SIG-M5 treated with dmso at 0.1 percent for 504 hours (cell line): ENCODE results near the gene CACNA1F.

Experiments used
- DNase-seq: peaks from one replicate; lab custom pipeline; 2025; ENCODE audit not compliant: unreplicated experiment; lab: John Stamatoyannopoulos, UW

CACNA1F gene

DNA sequence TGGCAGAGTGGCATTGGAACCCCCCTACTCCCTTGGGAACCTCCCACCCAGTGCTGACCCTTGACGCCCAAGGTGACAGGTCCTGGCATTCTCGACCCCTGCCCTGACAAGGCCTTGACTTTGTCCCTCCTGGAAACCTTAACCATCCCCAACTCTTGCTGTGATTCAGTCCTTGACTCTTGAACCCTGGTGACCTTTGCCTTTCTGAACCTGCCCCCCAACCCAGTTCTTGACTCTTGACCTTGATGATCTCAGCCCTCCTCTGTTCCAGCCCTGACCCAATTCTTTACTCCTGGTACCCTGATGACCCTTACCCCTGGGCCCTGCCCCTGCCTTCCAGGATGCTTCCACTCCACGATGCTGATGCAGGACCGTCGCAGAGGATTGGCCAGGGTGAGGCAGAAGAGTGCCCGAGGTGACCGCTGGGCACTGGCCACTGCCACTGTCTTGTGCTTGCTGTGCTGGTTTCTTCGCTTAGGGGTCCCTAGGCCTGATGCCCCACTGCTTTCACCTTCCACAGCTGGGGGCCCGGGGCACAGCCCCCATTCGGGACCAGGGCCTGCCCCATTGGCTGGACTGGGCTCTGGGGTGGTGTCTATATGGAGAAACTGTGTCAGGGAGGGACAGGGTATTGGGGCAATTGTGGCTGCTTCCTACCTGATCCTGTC lies 1.7 kb downstream of the CACNA1F start:
- DNase-seq, result no peak

DNA sequence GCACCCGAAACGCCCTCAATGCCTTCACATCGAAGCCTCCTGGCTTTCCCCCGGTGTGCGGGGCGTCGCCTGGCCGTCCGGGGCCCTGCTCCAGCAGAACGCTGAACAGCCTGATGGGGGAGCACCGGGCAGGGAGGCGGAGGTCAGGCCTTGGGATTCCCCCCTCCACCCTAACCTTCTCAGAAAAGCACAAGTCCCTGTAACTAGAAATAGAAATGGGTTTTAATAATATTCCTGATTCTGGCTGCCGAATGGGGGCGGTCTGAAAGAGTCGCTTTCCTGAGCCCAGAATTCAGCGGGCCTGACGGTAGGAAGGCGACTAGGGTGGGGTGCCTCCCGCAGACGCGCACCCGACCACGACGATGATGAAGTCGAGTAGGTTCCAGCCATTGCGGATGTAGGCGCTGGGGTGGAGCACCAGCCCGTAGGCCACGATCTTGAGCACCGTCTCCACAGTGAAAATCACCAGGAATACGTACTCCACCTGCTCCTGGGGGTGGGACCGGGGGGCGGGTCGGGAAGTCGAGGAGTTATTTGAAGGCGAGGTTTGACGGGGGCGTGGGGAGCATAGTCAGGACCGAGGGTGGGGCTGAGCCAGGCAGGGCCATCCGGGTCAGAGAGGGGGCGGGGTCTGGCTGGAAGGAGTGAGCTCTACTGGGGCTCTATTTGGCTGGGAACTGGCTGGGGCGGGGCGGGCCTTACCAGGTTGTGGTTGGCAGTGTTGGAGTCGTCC lies 2.5 kb downstream of the CACNA1F start:
- no peak for DNase-seq

DNA sequence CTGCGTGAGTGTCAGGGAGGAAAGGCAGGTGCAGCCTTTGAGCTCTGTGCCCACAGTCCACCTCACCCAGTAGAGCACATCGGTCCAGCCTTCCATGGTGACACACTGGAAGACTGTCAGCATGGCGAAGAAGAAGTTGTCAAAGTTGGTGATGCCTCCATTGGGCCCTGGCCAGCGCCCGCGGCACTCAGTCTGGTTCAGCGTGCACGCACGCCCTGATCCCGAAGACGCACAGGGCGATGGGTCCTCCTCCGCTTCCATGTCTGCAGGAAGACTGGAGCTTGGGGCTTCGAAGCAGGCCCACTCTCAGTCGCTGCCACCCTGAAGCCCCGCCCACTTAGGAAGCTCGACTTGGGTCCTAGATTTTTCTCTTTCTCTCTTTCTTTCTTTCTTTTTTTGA lies 5.0 kb downstream of the CACNA1F start:
- DNase-seq, result no peak

DNA sequence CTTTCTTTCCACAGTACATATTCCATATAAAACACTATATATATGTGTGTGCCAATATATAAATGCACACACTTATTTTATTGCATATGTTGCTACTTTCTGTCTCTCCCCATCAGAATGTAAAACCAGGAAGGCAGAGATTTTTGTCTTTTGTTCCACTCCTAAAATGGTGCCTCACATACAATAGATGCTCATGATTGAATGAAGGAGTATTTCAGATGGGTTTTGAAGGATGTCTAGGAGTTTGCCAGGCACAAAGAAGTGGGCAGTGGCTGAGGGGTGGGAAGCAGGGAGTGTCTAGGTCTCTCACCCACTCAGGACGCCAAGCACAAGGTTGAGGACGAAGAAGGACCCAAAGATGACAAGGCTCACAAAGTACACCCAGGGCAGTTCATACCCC lies 5.4 kb downstream of the CACNA1F start:
- no peak for DNase-seq

DNA sequence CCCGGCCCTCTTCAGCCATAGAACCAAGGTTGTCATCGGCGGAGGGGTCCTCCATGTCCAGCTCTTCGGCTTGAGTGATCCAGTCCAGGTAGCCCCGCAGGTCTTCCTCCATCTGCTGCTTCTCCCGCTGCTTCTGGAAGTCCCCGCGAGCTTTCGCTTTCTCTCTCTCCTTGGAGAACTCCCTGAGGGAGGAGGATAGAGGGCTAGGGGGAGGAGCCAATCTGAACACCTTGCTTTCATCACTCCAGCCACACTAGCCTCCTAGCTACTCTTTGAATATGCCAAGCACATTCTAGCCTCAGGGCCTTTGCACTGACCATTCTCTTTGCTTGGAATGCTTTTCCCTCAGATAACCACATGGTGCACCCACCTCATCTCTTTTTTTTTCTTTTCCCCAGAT lies 6.2 kb downstream of the CACNA1F start:
- no peak for DNase-seq

DNA sequence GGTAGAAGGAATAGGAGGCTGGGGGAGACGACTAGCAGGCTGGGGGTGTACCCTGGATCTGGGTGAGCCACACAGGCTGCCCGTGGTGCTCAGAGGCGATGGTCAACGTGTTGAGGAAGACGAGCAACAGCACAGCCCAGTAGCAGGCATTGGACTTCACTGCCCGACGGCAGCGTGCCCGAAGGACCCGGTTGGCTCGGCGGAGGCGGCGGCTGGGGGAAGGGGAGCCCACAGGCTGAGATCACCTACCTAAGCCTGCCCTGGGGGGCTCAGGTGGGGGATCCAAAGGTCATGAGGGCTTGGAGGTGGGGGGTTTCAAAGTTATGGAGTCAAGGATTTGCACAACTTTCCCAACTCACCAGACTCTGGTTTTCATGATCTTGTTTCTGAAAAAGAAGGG lies 7.3 kb downstream of the CACNA1F start:
- no peak for DNase-seq

DNA sequence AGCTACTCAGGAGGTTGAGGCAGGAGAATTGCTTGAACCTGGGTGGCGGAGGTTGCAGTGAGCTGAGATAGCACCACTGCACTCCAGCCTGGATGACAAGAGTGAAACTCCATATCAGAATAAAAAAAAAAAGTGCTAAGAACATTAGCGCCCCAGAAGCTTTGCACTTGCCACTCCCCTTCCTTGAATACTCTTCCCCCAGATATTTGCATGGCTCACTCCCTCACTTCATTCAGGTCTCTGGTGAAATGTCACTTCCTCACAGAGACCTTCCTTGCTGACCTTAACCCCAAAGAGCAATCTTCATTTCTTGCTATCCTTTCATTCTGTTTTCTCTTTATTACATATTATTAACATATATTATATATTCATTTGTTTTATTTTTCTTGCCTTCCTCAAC lies 11.3 kb downstream of the CACNA1F start:
- DNase-seq, result no peak

DNA sequence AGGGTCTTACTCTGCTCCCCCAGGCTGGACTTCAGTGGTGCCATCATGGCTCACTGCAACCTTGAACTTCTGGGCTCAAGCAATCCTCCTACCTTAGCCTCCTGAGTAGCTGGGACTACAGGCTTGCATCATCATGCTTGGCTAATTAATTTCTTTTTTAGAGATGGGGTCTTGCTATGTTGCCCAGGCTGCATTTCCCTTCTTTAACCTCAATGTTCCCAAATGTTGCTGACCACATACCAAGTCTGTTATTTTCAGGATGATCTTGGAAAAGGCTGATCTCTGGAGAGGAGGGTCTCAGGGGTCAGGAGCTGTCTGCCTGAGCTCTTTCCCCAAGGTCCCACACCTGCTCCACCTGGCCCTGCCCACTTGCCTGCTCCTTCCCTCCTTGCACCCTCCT lies 13.0 kb downstream of the CACNA1F start:
- no peak for DNase-seq

DNA sequence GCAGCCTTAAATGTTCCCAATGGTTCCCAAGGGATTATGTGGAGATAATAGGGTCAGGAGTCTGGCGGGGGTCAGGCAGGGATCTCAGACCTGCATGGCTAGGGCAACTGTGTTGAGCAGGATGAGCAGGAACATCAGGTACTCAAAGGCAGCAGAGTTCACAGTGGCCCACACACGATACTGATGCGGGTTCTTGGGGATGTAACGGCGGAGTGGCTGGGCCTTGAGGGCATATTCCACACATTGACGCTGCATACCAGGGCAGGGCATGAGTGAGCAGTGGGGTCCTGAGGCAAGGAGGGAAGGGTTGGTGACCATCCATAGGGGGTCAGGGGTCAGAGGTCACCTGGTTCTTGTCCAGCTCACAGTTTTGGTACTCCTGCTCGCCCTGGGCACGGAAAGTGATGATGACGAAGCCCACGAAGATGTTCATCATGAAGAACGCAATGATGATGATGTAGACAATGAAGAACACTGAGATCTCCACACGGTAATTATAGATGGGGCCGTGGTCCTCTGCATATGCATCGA lies 18.1 kb downstream of the CACNA1F start:
- no peak for DNase-seq

DNA sequence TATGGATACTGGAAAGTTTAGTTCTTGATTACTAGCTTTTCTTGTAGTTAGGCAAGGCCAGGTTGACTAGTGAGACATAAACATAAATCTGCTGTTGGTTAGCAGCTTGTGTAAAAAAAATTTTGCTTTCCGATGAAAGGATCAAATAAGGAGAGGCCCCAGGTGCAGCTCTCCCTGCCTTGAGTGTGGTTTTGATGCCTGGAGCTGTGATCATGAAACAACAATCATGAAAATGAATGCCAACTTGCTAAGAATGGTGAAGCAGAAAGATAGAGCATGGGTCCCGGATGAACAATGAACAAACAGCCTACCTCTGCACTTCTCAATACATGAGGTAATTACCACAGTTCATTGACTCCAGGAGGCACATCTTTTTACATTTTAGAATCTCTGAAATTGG lies 18.7 kb downstream of the CACNA1F start:
- no peak for DNase-seq

DNA sequence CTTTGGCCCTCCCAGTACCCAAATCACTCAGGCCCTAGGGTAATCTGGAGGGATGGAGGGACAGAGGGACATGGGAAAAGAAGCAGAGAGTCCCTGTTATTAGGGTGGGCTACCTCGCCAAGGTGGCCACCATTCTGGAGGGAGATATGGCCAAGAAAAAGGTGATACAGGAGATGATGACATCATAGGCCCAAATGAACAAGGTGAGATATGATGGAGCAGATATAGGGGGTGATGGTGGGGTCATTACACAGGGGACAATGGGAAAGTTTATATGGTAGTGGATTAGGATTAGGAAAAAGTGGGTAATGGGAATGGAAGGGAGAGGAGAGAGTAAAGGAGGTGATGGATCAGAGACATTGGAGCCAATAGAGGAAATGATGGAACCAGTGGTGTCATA lies 20.3 kb downstream of the CACNA1F start:
- no peak for DNase-seq

DNA sequence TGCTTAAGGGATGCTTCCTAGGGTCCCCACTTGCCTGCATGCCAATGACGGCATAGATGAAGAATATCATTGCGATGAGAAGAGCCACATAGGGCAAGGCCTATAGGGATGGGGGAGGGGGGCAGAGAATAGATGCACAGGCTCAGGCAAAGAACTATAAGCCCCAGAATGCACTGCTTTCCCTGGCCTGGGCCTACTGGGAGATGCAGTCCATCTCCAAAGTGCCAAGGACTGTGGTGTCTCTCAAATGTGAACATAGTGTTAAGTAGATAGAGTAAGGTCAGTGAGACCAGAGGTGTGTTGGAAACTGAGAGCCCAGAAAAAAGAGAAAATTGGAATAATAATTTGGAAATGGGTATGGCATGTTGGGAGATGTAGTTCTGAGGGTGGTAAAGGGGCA lies 20.9 kb downstream of the CACNA1F start:
- DNase-seq, result no peak

DNA sequence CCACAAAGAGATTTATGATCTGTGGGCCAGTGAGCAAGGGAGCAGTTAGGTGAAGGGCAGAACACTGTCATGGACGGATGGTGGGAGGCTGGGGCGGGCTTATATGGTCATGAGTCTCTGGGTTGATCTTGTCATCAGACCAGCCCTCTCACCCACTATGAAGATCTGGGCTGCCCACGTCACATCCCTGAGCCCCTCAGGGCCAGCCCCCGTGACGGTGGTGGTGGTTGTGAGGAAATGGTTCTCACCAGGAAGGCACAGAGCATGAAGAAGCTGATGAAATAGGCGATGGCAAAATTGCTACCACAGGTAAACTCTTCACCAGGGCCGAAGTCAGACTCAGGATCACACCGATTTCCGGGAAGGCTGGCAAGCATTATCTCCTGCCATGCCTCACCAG lies 22.1 kb downstream of the CACNA1F start:
- no peak for DNase-seq

DNA sequence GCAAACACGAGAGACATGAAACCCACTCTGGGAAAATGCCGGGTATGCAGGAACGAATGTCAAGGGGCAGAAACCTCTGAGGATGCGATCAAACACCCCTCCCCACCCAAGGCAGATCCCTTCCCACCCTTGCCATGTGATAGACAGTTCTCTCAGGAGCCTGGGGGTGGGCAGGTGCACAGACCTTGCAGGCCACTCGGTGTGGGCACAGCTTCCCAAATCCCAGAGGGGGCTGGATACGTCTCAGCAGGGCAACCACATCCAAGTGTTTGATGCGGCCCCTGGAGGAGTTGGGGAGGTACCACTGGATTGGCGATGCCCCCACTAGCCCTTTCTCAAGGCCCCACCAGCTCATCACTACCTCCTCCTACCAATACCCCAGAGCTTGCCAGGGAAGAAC lies 22.7 kb downstream of the CACNA1F start:
- no peak for DNase-seq

DNA sequence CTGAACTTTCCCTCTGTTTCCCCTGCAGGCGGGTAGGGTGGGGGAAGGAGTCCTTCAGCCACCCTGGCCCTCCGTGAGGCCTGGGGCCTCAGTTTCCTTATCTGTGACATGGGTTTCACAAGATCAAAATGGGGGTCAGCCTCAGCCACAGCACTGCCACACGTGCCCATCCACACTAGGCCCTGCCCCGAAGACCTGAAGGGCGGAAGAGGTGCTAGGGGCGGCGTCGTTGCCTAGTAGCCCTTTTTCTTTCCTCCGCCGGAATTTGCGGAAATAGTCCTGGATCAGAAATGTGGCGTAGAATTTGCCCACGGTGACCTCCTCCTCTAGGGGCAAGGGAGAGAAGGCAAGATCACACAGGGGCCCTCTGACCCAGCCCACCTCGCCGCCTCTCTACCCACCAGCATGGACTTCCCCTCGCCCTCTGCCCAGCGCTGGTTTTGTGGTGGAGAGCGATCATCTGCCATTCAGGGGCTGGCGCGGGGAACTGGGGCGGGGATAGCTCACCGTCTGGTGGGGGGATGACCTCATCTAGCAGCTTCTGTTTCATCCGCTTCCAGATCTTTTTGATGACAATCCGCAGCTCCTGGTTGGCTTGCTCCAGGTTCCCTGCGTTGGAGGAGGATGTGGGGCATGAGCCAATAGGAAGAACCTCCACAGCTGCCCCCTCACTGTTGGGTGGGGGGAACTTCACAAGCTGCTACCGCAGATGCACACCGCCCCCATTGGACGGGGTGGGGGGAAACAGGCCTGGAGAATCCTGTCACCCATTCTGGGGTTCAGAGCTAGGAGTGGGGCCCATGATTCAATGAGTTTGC lies 23.5 kb downstream of the CACNA1F start:
- DNase-seq, result no peak

DNA sequence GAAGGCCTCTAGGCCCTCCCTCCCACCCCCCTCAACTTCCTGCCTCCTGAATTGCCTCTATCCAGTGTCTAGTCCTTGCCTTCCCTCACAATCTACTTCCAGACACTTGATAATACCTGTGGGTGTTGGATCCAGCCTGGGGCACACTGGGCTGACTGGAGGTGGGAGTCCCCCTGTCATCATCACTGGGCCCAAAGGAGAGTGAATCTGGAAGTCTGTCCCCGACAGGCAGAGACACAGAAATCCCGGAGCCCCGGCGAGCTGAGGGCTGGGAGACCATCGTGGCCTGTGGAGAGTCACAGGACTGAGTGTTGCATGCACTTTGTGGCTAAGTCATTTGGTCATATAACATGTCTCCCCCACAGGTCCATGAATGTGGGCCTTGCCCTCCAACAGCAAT lies 24.7 kb downstream of the CACNA1F start:
- no peak for DNase-seq

DNA sequence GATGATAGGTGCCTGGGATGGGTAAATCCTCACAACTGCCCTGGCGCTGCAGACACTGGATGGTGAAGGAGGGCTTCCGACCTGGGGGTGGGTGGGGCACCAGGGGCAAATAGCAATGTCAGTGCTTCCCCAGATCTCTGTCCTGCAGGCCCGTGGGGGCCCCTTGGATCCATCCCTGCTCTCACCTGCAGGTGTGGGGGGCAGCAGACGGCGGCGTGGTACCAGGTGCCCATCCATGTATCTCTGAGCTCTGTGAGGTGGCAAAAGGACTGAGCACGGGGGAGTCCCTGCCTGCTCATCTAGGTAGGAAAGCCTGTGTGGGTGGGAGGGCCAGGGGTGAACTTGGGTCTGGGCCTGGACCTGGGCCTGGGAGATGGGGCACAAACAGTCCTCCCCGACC lies 26.6 kb downstream of the CACNA1F start:
- DNase-seq, result no peak

DNA sequence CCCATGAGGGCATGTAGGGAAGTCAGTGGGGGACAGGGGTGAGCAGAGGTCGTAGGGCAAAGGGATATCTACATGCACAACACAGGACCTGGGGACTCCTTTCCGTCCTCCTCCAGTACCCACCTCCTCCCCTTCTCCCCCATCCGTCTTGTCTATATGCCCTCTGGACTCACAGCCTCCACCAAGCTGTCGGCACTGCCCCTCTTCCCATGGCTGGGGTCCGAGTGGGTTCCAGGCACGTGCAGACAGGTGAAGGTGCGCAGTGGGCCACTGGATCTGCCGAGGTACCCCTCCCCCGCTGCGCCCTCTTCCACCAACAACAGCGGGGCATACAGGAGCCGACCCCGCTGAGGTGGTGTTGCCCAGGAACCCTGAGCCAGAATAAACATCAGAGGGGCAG lies 27.7 kb downstream of the CACNA1F start:
- DNase-seq, result no peak

DNA sequence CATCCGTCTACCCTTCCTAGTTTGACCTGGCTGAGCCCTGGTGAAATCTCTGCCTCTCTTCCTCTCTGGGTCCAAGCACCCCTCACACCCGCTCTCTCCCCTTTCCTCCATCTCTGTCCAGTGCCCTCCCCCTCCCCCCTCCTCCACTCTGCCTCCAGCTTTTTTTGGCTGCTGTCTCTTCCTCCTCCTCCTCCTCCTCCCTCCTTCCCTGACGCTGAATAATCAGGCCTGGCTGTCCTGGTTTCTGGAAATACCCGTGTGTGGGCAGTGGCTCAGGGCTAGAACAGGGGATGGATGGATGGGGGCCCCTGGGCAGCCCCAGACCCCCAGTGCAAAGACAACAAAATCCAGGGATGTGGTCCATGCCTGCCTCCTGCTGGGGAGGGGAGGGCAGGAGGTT lies 28.4 kb downstream of the CACNA1F start:
- DNase-seq, result no peak

DNA sequence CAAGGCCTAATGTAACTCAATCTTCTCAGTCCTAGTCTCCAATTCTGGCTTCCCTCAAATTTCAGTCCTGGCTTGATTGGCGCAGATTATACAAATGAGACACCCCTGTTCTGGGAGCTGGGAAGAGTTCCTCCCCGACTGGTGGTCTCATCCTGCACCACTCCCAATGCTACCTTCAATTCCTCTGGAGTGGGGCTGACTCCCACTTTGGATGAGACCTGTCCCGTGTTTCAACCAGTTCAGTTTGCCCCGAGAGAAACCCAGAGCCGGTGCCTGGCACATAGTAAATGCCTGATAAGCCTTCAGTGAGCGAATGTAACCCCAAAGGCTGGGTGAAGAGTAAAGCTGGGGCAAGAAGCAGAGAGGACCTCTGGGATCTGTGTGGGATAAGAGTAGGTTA lies 29.1 kb downstream of the CACNA1F start:
- DNase-seq, result no peak

DNA sequence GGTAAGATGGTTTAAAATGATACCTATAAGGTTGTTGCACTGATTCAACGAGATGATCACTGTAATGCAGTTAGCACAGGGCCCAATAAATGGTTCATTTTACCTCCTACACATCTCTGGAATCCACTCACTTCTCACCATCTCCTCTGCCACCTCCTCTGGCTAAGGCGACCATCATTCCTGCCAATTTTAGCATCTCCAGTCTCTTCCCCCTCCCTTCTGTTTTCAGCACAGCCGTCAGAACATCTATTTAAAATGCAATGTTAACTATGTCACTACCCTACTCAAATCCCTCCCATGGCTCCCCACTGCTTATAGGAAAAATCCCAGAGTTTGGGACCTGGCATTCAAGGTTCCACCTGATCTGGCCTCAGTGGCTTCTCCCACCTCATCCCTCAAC lies 29.6 kb downstream of the CACNA1F start:
- no peak for DNase-seq

DNA sequence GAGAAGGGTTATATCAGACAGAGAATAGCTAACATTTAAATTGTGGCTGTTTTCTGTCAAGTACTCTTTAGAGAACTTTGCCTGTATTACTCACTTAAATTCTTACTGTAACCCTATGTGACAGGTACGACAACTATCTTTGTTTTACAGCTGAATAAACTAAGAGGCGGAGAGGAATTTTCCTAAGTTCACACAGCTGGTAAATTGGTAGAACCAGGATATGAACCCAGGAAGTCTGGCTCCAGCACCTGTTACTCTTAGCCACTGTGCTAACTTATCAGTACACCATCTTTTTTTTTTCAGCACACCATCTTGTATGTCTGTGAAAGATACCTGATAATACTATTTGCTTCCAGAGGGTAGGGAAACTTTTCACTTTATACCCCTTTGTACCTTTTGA lies 31.1 kb downstream of the CACNA1F start:
- DNase-seq, result no peak
